ENCODE data around the gene CACNA1I. TPM values are rescaled to one million over a fixed set of nuclear protein-coding genes. Genes with fewer than 3 reads are reported as not detected.

Gene CACNA1I
- total RNA-seq, 6 experiments from 2014 or later = 0.06 TPM; not detected in 5

DNA sequence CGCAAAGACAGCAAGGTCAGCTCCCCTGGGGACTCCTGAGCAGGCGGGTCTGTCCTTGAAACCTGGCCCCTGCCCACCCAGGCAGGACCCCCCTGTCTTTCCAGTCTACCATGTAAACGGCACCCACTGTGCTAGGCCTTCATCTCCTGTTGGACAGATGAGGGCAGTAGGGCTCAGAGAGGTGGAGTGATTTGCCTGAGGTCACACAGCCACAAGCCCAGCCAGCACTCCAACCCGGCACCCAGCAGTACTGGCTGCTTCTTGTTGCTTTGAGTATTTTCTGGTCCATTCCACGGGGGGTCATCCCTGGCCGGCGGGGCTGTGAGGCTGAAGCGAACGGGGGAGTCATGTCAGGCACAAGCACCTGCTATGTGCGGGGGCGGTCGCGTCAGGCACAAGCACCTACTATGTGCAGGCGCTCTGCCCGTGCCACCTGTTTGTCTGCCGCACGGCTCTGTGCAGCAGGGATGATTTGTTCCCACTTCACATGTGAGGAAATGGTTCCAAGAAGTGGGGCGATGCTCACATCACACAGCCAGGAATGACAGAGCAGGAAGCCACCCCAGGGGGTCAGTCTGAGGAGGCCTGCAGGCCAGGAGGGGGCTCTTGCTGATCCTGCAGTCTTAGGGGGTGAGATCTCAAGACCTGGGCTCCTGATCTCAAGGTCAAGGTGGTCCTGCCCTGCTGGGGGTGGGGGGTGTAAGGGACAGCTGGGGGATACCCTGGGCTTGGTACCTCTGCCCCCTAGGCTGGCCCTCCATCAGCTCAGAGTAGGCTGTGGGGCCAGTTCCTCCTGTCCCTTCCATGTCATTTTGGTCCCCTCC is 110.7 kb downstream of the CACNA1I start:
- WGBS (ENCODE audit: insufficient coverage, low coverage, low lambda C conversion rate, missing lambda C conversion rate) = 30% methylated on average over 2 of the region's 18 CpGs
- ATAC-seq = no peak
- no peaks in the 10 kb centered on the region for H3K4me1 ChIP-seq
- intact Hi-C loops (cut with DNase I) = no loop called here
- TF ChIP-seq POLR2A (IDR thresholded peaks at IDR 0.05) = no peak
- TF ChIP-seq, protein P1, sequence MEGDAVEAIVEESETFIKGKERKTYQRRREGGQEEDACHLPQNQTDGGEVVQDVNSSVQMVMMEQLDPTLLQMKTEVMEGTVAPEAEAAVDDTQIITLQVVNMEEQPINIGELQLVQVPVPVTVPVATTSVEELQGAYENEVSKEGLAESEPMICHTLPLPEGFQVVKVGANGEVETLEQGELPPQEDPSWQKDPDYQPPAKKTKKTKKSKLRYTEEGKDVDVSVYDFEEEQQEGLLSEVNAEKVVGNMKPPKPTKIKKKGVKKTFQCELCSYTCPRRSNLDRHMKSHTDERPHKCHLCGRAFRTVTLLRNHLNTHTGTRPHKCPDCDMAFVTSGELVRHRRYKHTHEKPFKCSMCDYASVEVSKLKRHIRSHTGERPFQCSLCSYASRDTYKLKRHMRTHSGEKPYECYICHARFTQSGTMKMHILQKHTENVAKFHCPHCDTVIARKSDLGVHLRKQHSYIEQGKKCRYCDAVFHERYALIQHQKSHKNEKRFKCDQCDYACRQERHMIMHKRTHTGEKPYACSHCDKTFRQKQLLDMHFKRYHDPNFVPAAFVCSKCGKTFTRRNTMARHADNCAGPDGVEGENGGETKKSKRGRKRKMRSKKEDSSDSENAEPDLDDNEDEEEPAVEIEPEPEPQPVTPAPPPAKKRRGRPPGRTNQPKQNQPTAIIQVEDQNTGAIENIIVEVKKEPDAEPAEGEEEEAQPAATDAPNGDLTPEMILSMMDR (IDR thresholded peaks at IDR 0.05) = no peak
- no peaks in the 10 kb centered on the region for H3K36me3 ChIP-seq
- no peaks in the 10 kb centered on the region for H3K9me3 ChIP-seq
- no peak overlapping the region for H3K4me3 ChIP-seq
- DNase-seq = no peak
- no peaks in the 10 kb centered on the region for H3K27me3 ChIP-seq
- no peak overlapping the region for H3K27ac ChIP-seq

- H3K27me3 ChIP-seq = no peaks in the 10 kb centered on the region
- DNase-seq (no peak), ATAC-seq (no peak)
- no peak overlapping the region for H3K4me3 ChIP-seq
- intact Hi-C loops (cut with DNase I) = no loop called here
- no peaks in the 10 kb centered on the region for H3K36me3 ChIP-seq
- TF ChIP-seq POLR2A (IDR thresholded peaks at IDR 0.05) = no peak
- TF ChIP-seq, protein P1 (IDR thresholded peaks at IDR 0.05) = no peak
- H3K4me1 ChIP-seq = no peaks in the 10 kb centered on the region
- 44% methylated on average over 2 of the region's 4 CpGs for WGBS (ENCODE audit: insufficient coverage, low coverage, low lambda C conversion rate, missing lambda C conversion rate)
- H3K9me3 ChIP-seq = no peaks in the 10 kb centered on the region
- no peak overlapping the region for H3K27ac ChIP-seq
Observed at GRCh38 chr22:39682994-39683393, 112.4 kb downstream of the CACNA1I start.

GRCh38 chr22:39683639-39684038 is 113.1 kb downstream of the CACNA1I start:
- 74% methylated on average over 5 of the region's 5 CpGs for WGBS (ENCODE audit: insufficient coverage, low coverage, low lambda C conversion rate, missing lambda C conversion rate)
- Histone ChIP-seq H3K36me3 (no peaks in the 10 kb centered on the region), H3K4me3 (no peak overlapping the region), H3K27ac (no peak overlapping the region), H3K4me1 (no peaks in the 10 kb centered on the region), H3K27me3 (no peaks in the 10 kb centered on the region), H3K9me3 (no peaks in the 10 kb centered on the region)
- TF ChIP-seq, protein P1 (IDR thresholded peaks at IDR 0.05) = no peak
- no peak for TF ChIP-seq POLR2A (IDR thresholded peaks at IDR 0.05)
- no peak for ATAC-seq
- intact Hi-C loops (cut with DNase I) = no loop called here
- no peak for DNase-seq

DNA sequence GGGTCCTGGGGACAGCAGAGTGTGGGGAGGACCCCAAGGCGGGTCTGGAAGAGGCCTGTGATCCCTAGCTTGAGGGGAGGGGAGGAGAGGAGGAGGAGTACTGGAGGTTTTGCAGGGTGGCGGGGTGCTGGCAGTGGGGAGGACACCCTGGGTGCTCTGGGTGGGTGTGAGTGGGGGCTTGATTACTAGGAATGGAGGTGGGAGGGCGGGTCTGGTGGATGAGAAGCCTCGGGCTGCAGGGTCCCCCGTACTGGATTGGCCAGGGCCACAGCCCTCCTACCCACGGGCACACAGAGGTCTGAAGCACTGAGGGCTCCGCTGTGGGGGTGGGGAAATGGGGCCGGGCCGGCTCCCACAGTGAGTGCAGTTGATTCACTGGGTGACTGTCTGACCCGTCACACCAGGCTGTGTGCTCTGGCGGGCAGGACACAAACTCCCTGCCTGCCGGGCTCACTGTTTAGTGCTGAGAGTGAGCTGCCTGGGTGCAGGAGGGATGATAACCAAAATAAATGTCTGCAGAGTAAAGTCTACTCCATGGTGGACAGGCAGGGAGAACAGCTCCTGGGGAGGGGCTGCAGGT is 114.2 kb downstream of the CACNA1I start:
- no peak overlapping the region for H3K27ac ChIP-seq
- H3K4me3 ChIP-seq = no peak overlapping the region
- no peaks in the 10 kb centered on the region for H3K27me3 ChIP-seq
- no peaks in the 10 kb centered on the region for H3K36me3 ChIP-seq
- no peak for DNase-seq
- no peaks in the 10 kb centered on the region for H3K9me3 ChIP-seq
- no peaks in the 10 kb centered on the region for H3K4me1 ChIP-seq
- intact Hi-C loops (cut with DNase I) = no loop called here
- 33% methylated on average over 5 of the region's 12 CpGs for WGBS (ENCODE audit: insufficient coverage, low coverage, low lambda C conversion rate, missing lambda C conversion rate)
- TF ChIP-seq POLR2A (IDR thresholded peaks at IDR 0.05) = no peak
- TF ChIP-seq, protein P1 (IDR thresholded peaks at IDR 0.05) = no peak
- no peak for ATAC-seq
